HL-60 (cell line): Measurements from ENCODE around the gene IGFL2.

Experiments used
- REST ChIP-seq: IDR thresholded peaks from 2 replicates; pipeline ENCODE4 v1.6.1; 2012; ENCODE audit warnings: low read depth; ENCODE audit not compliant: insufficient replicate concordance
- TF ChIP-seq, protein P1 (sequence below): IDR thresholded peaks from one replicate; pipeline ENCODE4 v1.5.1; 2011; ENCODE audit warnings: low read length, control low read depth, inconsistent platforms; ENCODE audit not compliant: insufficient read depth

- TF ChIP-seq, protein P1, sequence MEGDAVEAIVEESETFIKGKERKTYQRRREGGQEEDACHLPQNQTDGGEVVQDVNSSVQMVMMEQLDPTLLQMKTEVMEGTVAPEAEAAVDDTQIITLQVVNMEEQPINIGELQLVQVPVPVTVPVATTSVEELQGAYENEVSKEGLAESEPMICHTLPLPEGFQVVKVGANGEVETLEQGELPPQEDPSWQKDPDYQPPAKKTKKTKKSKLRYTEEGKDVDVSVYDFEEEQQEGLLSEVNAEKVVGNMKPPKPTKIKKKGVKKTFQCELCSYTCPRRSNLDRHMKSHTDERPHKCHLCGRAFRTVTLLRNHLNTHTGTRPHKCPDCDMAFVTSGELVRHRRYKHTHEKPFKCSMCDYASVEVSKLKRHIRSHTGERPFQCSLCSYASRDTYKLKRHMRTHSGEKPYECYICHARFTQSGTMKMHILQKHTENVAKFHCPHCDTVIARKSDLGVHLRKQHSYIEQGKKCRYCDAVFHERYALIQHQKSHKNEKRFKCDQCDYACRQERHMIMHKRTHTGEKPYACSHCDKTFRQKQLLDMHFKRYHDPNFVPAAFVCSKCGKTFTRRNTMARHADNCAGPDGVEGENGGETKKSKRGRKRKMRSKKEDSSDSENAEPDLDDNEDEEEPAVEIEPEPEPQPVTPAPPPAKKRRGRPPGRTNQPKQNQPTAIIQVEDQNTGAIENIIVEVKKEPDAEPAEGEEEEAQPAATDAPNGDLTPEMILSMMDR = no peak
- no peak for TF ChIP-seq REST
These were observed 10.0 kb upstream of the IGFL2 start for GRCh38 chr19:46137915-46138473.
